SK-N-MC (cell line): ENCODE data around the gene SLC51A.

Experiments
- DNase-seq: peaks from one replicate; pipeline ENCODE4 v3.0.0-alpha.2; 2011; ENCODE audit warnings: low read depth, low spot score
- H3K27ac ChIP-seq: fragments of 200-600 bp; sonication (generic); 2 replicates; pipeline ENCODE4 v1.5.1; 2016; ENCODE audit warnings: mixed run types
- H3K36me3 ChIP-seq: fragments of 200-600 bp; sonication (generic); 2 replicates; pipeline ENCODE4 v1.6.1; 2017; ENCODE audit warnings: antibody characterized with exemption, low read length, mixed read lengths; ENCODE audit not compliant: insufficient read depth
- H3K4me3 ChIP-seq: fragments of 200-600 bp; sonication (generic); 2 replicates; pipeline ENCODE4 v1.5.1; 2016
- H3K9ac ChIP-seq: fragments of 200-600 bp; sonication (generic); 2 replicates; pipeline ENCODE4 v1.8.0; 2017; ENCODE audit warnings: mixed run types, mixed read lengths; ENCODE audit not compliant: insufficient read length
- H3K9me3 ChIP-seq: fragments of 200-600 bp; sonication (generic); 2 replicates; pipeline ENCODE4 v1.6.1; 2017; ENCODE audit warnings: low read depth, mild to moderate bottlenecking, antibody characterized with exemption, low read length, moderate library complexity, mixed read lengths
- EZH2 ChIP-seq: fragments of 200-600 bp; sonication (generic); IDR thresholded peaks from one replicate; pipeline ENCODE4 v1.6.1; 2017; ENCODE audit warnings: antibody characterized with exemption
- FOXP2 ChIP-seq: optimal IDR thresholded peaks from 2 replicates; pipeline ENCODE3; 2011; ENCODE audit warnings: mild to moderate bottlenecking, moderate library complexity; ENCODE audit not compliant: insufficient read depth; ENCODE audit errors: extremely low read length, control extremely low read depth
- POLR2AphosphoS5 ChIP-seq: IDR thresholded peaks from 2 replicates; pipeline ENCODE4 v1.6.1; 2012; ENCODE audit warnings: mild to moderate bottlenecking, low read depth, low read length, borderline replicate concordance

SLC51A gene

GRCh38 chr3:196210673-196211556 is 5.4 kb upstream of the SLC51A start, which contains the start of gene ZDHHC19:
Gene ZDHHC19, minus strand, starts transcription at chr3:196211400. Its CDS starts 85 bp downstream, at chr3:196211315.
- Histone ChIP-seq H3K9me3 (no peaks in the 10 kb centered on the region), H3K4me3 (no peak within 1 kb of the TSS), H3K36me3 (no peaks in the 10 kb centered on the region), H3K9ac (no peak within 1 kb of the TSS), H3K27ac (no peak within 1 kb of the TSS)
- DNase-seq, result no peak
- TF ChIP-seq POLR2AphosphoS5, result no peak
- no peak for TF ChIP-seq EZH2
- no peak for TF ChIP-seq FOXP2

- no peaks in the 10 kb centered on the region for H3K36me3 ChIP-seq
- H3K4me3 ChIP-seq, result no peak overlapping the region
- H3K27ac ChIP-seq, result no peak overlapping the region
- H3K9ac ChIP-seq, result no peak overlapping the region
- no peak for DNase-seq
- TF ChIP-seq EZH2, result no peak
- TF ChIP-seq FOXP2, result no peak
- no peak for TF ChIP-seq POLR2AphosphoS5
- no peaks in the 10 kb centered on the region for H3K9me3 ChIP-seq
Observed at GRCh38 chr3:196214783-196215441, 1.4 kb upstream of the SLC51A start.

- no peak overlapping the region for H3K9ac ChIP-seq
- no peaks in the 10 kb centered on the region for H3K9me3 ChIP-seq
- TF ChIP-seq FOXP2, result no peak
- TF ChIP-seq POLR2AphosphoS5, result no peak
- TF ChIP-seq EZH2, result no peak
- no peaks in the 10 kb centered on the region for H3K36me3 ChIP-seq
- DNase-seq, result no peak
- H3K27ac ChIP-seq, result no peak overlapping the region
- H3K4me3 ChIP-seq, result no peak overlapping the region
Observed at GRCh38 chr3:196215493-196216020, 777 bp upstream of the SLC51A start.

- Histone ChIP-seq H3K4me3 (no peak overlapping the region), H3K9me3 (no peaks in the 10 kb centered on the region), H3K27ac (no peak overlapping the region), H3K36me3 (no peaks in the 10 kb centered on the region), H3K9ac (no peak overlapping the region)
- no peak for TF ChIP-seq POLR2AphosphoS5
- TF ChIP-seq EZH2, result no peak
- no peak for TF ChIP-seq FOXP2
- no peak for DNase-seq
Observed at GRCh38 chr3:196216681-196217211, 412 bp downstream of the SLC51A start.

GRCh38 chr3:196217307-196218154 is 1.2 kb downstream of the SLC51A start:
- Histone ChIP-seq H3K9me3 (no peaks in the 10 kb centered on the region), H3K27ac (no peak overlapping the region), H3K9ac (no peak overlapping the region), H3K36me3 (no peaks in the 10 kb centered on the region), H3K4me3 (no peak overlapping the region)
- no peak for TF ChIP-seq EZH2
- no peak for TF ChIP-seq FOXP2
- no peak for TF ChIP-seq POLR2AphosphoS5
- DNase-seq, result no peak

- Histone ChIP-seq H3K36me3 (no peaks in the 10 kb centered on the region), H3K9ac (no peak overlapping the region), H3K27ac (no peak overlapping the region), H3K9me3 (no peaks in the 10 kb centered on the region), H3K4me3 (no peak overlapping the region)
- DNase-seq, result no peak
- TF ChIP-seq EZH2 (no peak), POLR2AphosphoS5 (no peak), FOXP2 (no peak)
Observed at GRCh38 chr3:196218155-196218712, 1.9 kb downstream of the SLC51A start.

- Histone ChIP-seq H3K9ac (no peak overlapping the region), H3K27ac (no peak overlapping the region), H3K36me3 (no peaks in the 10 kb centered on the region), H3K4me3 (peak overlapping the region; percentile 28), H3K9me3 (no peaks in the 10 kb centered on the region)
- peak; percentile 44 for DNase-seq
- TF ChIP-seq POLR2AphosphoS5 (no peak), FOXP2 (no peak), EZH2 (no peak)
Observed at GRCh38 chr3:196219194-196219969, 3.0 kb downstream of the SLC51A start.
